ENCODE measurements around the gene ATP5F1E.

DNA sequence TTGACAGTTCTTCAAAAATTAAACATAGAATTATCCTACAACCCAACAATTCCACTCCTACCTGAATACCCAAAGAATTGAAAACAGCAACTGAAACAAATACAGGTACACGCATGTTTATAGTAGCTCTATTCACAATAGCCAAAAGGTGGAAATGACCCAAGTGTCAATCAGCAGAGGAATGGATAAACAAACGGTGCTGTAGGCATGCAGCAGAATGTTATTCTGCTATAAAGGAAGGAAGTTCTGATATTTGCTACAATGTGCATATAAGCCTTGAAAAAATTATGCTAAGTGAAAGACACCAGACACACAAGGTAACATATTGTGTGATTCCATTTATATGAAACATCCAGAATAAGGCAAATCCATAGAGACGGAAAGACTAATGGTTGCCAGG, 48.9 kb upstream of the ATP5F1E start:
- TF ChIP-seq, protein P1, sequence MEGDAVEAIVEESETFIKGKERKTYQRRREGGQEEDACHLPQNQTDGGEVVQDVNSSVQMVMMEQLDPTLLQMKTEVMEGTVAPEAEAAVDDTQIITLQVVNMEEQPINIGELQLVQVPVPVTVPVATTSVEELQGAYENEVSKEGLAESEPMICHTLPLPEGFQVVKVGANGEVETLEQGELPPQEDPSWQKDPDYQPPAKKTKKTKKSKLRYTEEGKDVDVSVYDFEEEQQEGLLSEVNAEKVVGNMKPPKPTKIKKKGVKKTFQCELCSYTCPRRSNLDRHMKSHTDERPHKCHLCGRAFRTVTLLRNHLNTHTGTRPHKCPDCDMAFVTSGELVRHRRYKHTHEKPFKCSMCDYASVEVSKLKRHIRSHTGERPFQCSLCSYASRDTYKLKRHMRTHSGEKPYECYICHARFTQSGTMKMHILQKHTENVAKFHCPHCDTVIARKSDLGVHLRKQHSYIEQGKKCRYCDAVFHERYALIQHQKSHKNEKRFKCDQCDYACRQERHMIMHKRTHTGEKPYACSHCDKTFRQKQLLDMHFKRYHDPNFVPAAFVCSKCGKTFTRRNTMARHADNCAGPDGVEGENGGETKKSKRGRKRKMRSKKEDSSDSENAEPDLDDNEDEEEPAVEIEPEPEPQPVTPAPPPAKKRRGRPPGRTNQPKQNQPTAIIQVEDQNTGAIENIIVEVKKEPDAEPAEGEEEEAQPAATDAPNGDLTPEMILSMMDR (IDR thresholded peaks at IDR 0.05) = no peak
- TF ChIP-seq POLR2A (IDR thresholded peaks at IDR 0.05) = no peak
